RWPE2 (cell line): Measurements from ENCODE around the gene ZNF823.

Experiments
- ATAC-seq: fragments of 200-7000 bp; cut with Tn5 transposase; 3 replicates; pipeline ENCODE4 v1.9.1; 2021; ENCODE audit warnings: low read depth
- DNase-seq: peaks from one replicate; pipeline ENCODE4 v3.0.0-alpha.2; 2020; ENCODE audit warnings: low spot score
- H3K27ac ChIP-seq: fragments of 450-650 bp; 2 replicates; pipeline ENCODE4 v1.5.1; 2017; ENCODE audit warnings: mild to moderate bottlenecking; ENCODE audit not compliant: poor library complexity, severe bottlenecking
- H3K27me3 ChIP-seq: fragments of 250-450 bp; sonication (Bioruptor Pico); 2 replicates; pipeline ENCODE4 v1.5.1; 2021; ENCODE audit warnings: mild to moderate bottlenecking, moderate library complexity; ENCODE audit not compliant: insufficient read depth, poor library complexity, severe bottlenecking
- H3K36me3 ChIP-seq: fragments of 250-450 bp; sonication (Bioruptor Pico); 2 replicates; pipeline ENCODE4 v1.5.1; 2020; ENCODE audit warnings: low read depth, mild to moderate bottlenecking, moderate library complexity
- H3K4me1 ChIP-seq: fragments of 250-450 bp; sonication (Bioruptor Pico); 2 replicates; pipeline ENCODE4 v1.5.1; 2021; ENCODE audit warnings: mild to moderate bottlenecking, moderate library complexity; ENCODE audit not compliant: insufficient read depth, poor library complexity, severe bottlenecking
- H3K4me3 ChIP-seq: fragments of 250-450 bp; sonication (Bioruptor Pico); 2 replicates; pipeline ENCODE4 v1.5.1; 2021; ENCODE audit warnings: mild to moderate bottlenecking, moderate library complexity; ENCODE audit not compliant: severe bottlenecking
- H3K9me3 ChIP-seq: fragments of 250-450 bp; sonication (Bioruptor Pico); 2 replicates; pipeline ENCODE4 v1.5.1; 2021; ENCODE audit warnings: mild to moderate bottlenecking, moderate library complexity; ENCODE audit not compliant: severe bottlenecking
- CTCF ChIP-seq: fragments of 450-650 bp; IDR thresholded peaks from one replicate; pipeline ENCODE4 v1.5.1; 2017; ENCODE audit warnings: mild to moderate bottlenecking, moderate library complexity; ENCODE audit not compliant: poor library complexity, severe bottlenecking

ZNF823 gene

GRCh38 chr19:11705474-11705873 lies 33.3 kb downstream of the ZNF823 start:
- DNase-seq (no peak), ATAC-seq (no peak)
- no peak overlapping the region for H3K27ac ChIP-seq
- no peaks in the 10 kb centered on the region for H3K27me3 ChIP-seq
- H3K4me1 ChIP-seq, result no peaks in the 10 kb centered on the region
- H3K36me3 ChIP-seq, result no peaks in the 10 kb centered on the region
- H3K4me3 ChIP-seq, result no peak overlapping the region
- no peak for TF ChIP-seq CTCF
- H3K9me3 ChIP-seq, result no peaks in the 10 kb centered on the region

- Histone ChIP-seq H3K27ac (no peak overlapping the region), H3K9me3 (no peaks in the 10 kb centered on the region), H3K4me1 (no peaks in the 10 kb centered on the region), H3K27me3 (no peaks in the 10 kb centered on the region), H3K4me3 (no peak overlapping the region), H3K36me3 (no peaks in the 10 kb centered on the region)
- TF ChIP-seq CTCF, result no peak
- DNase-seq, result no peak
- no peak for ATAC-seq
These were observed 34.1 kb downstream of the ZNF823 start for GRCh38 chr19:11704626-11705025.

GRCh38 chr19:11699931-11700794 lies 38.6 kb downstream of the ZNF823 start:
- Histone ChIP-seq H3K9me3 (no peaks in the 10 kb centered on the region), H3K36me3 (no peaks in the 10 kb centered on the region), H3K27me3 (no peaks in the 10 kb centered on the region), H3K4me3 (no peak overlapping the region), H3K27ac (no peak overlapping the region), H3K4me1 (no peaks in the 10 kb centered on the region)
- TF ChIP-seq CTCF, result peak; percentile 86
- 0 out of 3 replicates have a peak, but pooled peaks have one; percentile 45 for ATAC-seq
- no peak for DNase-seq

GRCh38 chr19:11698231-11698630 lies 40.5 kb downstream of the ZNF823 start:
- no peaks in the 10 kb centered on the region for H3K27me3 ChIP-seq
- H3K36me3 ChIP-seq, result no peaks in the 10 kb centered on the region
- H3K4me3 ChIP-seq, result no peak overlapping the region
- H3K9me3 ChIP-seq, result no peaks in the 10 kb centered on the region
- H3K4me1 ChIP-seq, result no peaks in the 10 kb centered on the region
- DNase-seq, result no peak
- no peak for TF ChIP-seq CTCF
- H3K27ac ChIP-seq, result no peak overlapping the region
- ATAC-seq, result no peak

GRCh38 chr19:11697284-11697855 lies 41.4 kb downstream of the ZNF823 start:
- Histone ChIP-seq H3K9me3 (no peaks in the 10 kb centered on the region), H3K36me3 (no peaks in the 10 kb centered on the region), H3K4me3 (no peak overlapping the region), H3K4me1 (no peaks in the 10 kb centered on the region), H3K27me3 (no peaks in the 10 kb centered on the region), H3K27ac (no peak overlapping the region)
- DNase-seq (no peak), ATAC-seq (no peak)
- TF ChIP-seq CTCF, result no peak
